Liver (tissue), 3 donors: ENCODE measurements around the gene TCFL5.

ENCODE experiments used
- ATF3 ChIP-seq: IDR thresholded peaks from 2 replicates; pipeline ENCODE4 v1.6.1; 2016; ENCODE audit warnings: antibody characterized with exemption
- CTCF ChIP-seq: fragments of 150-350 bp; IDR thresholded peaks from 2 replicates; pipeline ENCODE4 v1.5.1; 2017; ENCODE audit warnings: improper control_type of control experiment, low read depth, low read length; ENCODE audit not compliant: missing input control
- EGR1 ChIP-seq, 2 donors: IDR thresholded peaks; 2 replicates each; pipeline ENCODE4 v1.6.1; 2016 to 2018; ENCODE audit warnings: antibody characterized with exemption in 2 of 2, low read depth in 2 of 2
- GABPA ChIP-seq, 2 donors: IDR thresholded peaks in 1 of 2; conservative IDR thresholded peaks in 1 of 2; 2 replicates each; pipeline ENCODE4 v1.6.1; 2016; ENCODE audit warnings: antibody characterized with exemption in 2 of 2, mild to moderate bottlenecking in 1 of 2, moderate library complexity in 1 of 2
- HNF4G ChIP-seq: IDR thresholded peaks from 2 replicates; pipeline ENCODE4 v1.6.1; 2016; ENCODE audit warnings: antibody characterized with exemption
- JUND ChIP-seq, 2 donors: IDR thresholded peaks; 2 replicates each; pipeline ENCODE4 v1.6.1; 2016; ENCODE audit warnings: antibody characterized with exemption in 2 of 2
- MAX ChIP-seq: IDR thresholded peaks from 2 replicates; pipeline ENCODE4 v1.6.1; 2016; ENCODE audit warnings: antibody characterized with exemption
- REST ChIP-seq: IDR thresholded peaks from 2 replicates; pipeline ENCODE4 v1.6.1; 2016; ENCODE audit warnings: antibody characterized with exemption, mild to moderate bottlenecking
- RXRA ChIP-seq, 2 donors: IDR thresholded peaks; 2 replicates each; pipeline ENCODE4 v1.6.1; 2017 to 2018; ENCODE audit warnings: antibody characterized with exemption in 2 of 2, mild to moderate bottlenecking in 1 of 2
- SP1 ChIP-seq: IDR thresholded peaks from 2 replicates; pipeline ENCODE4 v1.6.1; 2018; ENCODE audit warnings: antibody characterized with exemption, mild to moderate bottlenecking
- TAF1 ChIP-seq: conservative IDR thresholded peaks from 2 replicates; pipeline ENCODE4 v1.6.1; 2016; ENCODE audit warnings: antibody characterized with exemption, mild to moderate bottlenecking
- YY1 ChIP-seq: IDR thresholded peaks from 2 replicates; pipeline ENCODE4 v1.6.1; 2016; ENCODE audit warnings: antibody characterized with exemption, mild to moderate bottlenecking
- ZBTB33 ChIP-seq: IDR thresholded peaks from 2 replicates; pipeline ENCODE4 v1.6.1; 2016; ENCODE audit warnings: antibody characterized with exemption
- donor health status: healthy.
- donor health status: healthy.

GRCh38 chr20:62845416-62846160 is 16.0 kb downstream of the TCFL5 start:
- TF ChIP-seq CTCF: no peak
- no peak for TF ChIP-seq YY1
- no peak for TF ChIP-seq RXRA (IDR thresholded peaks at IDR 0.05)
- TF ChIP-seq REST: no peak
- no peak for TF ChIP-seq TAF1
- no peak for TF ChIP-seq ZBTB33
- no peak for TF ChIP-seq GABPA (IDR thresholded peaks at IDR 0.05 in 1 of 2, conservative IDR thresholded peaks at IDR 0.05 in 1 of 2)
- TF ChIP-seq MAX: no peak
- no peak for TF ChIP-seq ATF3
- no peak for TF ChIP-seq EGR1 (IDR thresholded peaks at IDR 0.05; ENCODE audit: low read depth in 2 of 2)
- TF ChIP-seq HNF4G: no peak
- TF ChIP-seq SP1: no peak
- TF ChIP-seq JUND (IDR thresholded peaks at IDR 0.05): no peak
